Natural killer cell (primary cell): Measurements from ENCODE around the gene TBRG4. TPM values are rescaled to one million over a fixed set of nuclear protein-coding genes. Genes with fewer than 3 reads are reported as not detected.
A peak's percentile ranks its signal among the peaks of the same experiment; 100 is the strongest.

Source experiments
- ATAC-seq, 3 donors: fragments of 150-1000 bp in 2 of 3; fragments of 200-7000 bp in 1 of 3; cut with Tn5 transposase; 1 replicate in 1 of 3; 2 replicates in 2 of 3; pipeline ENCODE4 v1.10.0; 2021; ENCODE audit warnings: mild to moderate bottlenecking in 2 of 3, moderate library complexity in 2 of 3
- DNase-seq, 2 donors: peaks; one replicate each; pipeline versions ENCODE4 v3.0.0 to v3.0.0-alpha.2; 2013 to 2021; ENCODE audit warnings: mixed read lengths in 1 of 2
- H3K27ac ChIP-seq: one replicate; pipeline ENCODE4 v1.5.1; 2013; ENCODE audit warnings: mild to moderate bottlenecking, low read length
- H3K27me3 ChIP-seq: one replicate; pipeline ENCODE4 v1.6.1; 2013; ENCODE audit warnings: low read length; ENCODE audit not compliant: control insufficient read depth, insufficient read depth
- H3K36me3 ChIP-seq: one replicate; pipeline ENCODE4 v1.6.1; 2013; ENCODE audit warnings: low read length; ENCODE audit not compliant: control insufficient read depth, insufficient read depth
- H3K4me1 ChIP-seq: one replicate; pipeline ENCODE4 v1.6.1; 2013; ENCODE audit warnings: low read length; ENCODE audit not compliant: control insufficient read depth, insufficient read depth
- H3K4me3 ChIP-seq: one replicate; pipeline ENCODE4 v1.5.1; 2013; ENCODE audit warnings: low read length
- H3K9me3 ChIP-seq: one replicate; pipeline ENCODE4 v1.6.1; 2013; ENCODE audit warnings: low read length; ENCODE audit not compliant: control insufficient read depth, insufficient read depth
- H3K27ac Mint-ChIP-seq, 2 donors: one replicate each; pipeline ENCODE4 v1.8.0; 2022; ENCODE audit warnings: mild to moderate bottlenecking in 2 of 2, mixed read lengths in 2 of 2, moderate library complexity in 1 of 2
- H3K27me3 Mint-ChIP-seq, 2 donors: one replicate each; pipeline ENCODE4 v1.8.0; 2022; ENCODE audit warnings: low read depth in 2 of 2, mixed read lengths in 2 of 2
- H3K36me3 Mint-ChIP-seq: one replicate; pipeline ENCODE4 v1.8.0; 2022; ENCODE audit warnings: mixed read lengths
- H3K4me1 Mint-ChIP-seq, 2 donors: one replicate each; pipeline ENCODE4 v1.8.0; 2022; ENCODE audit warnings: mixed read lengths in 2 of 2
- H3K4me3 Mint-ChIP-seq: one replicate; pipeline ENCODE4 v1.8.0; 2022; ENCODE audit warnings: mild to moderate bottlenecking, moderate library complexity, mixed read lengths
- H3K9me3 Mint-ChIP-seq, 2 donors: one replicate each; pipeline ENCODE4 v1.8.0; 2022; ENCODE audit warnings: mixed read lengths in 2 of 2
- WGBS: methylation state at CpG from one replicate; pipeline ENCODE4 v1.1.7; 2013; ENCODE audit warnings: missing lambda C conversion rate; ENCODE audit not compliant: insufficient coverage; 5-methylcytosine and 5-hydroxymethylcytosine counted together
- intact Hi-C: fragments of 100-400 bp; cut with micrococcal nuclease; formaldehyde crosslinking; loops from one replicate; pipeline ENCODE4 v1.14.2; 2022
- total RNA-seq, 4 donors: library from RNA; stranded (reverse); fragments of 120-200 nt in 1 of 4; gene quantifications; one replicate each; pipeline versions ENCODE4 v1.2.3 to v1.2.4, GENCODE V29; 2013 to 2022
- TF ChIP-seq, protein P1 (sequence below): fragments of 200-600 bp; IDR thresholded peaks from one replicate; pipeline ENCODE4 v1.8.0; 2022; ENCODE audit warnings: antibody characterized with exemption

Gene TBRG4
- total RNA-seq, 3 donors from 2014 or later (not counting 1 experiment from before 2014, with no cell fraction given), result 48.6 to 56.7 (median 55.9) TPM

DNA sequence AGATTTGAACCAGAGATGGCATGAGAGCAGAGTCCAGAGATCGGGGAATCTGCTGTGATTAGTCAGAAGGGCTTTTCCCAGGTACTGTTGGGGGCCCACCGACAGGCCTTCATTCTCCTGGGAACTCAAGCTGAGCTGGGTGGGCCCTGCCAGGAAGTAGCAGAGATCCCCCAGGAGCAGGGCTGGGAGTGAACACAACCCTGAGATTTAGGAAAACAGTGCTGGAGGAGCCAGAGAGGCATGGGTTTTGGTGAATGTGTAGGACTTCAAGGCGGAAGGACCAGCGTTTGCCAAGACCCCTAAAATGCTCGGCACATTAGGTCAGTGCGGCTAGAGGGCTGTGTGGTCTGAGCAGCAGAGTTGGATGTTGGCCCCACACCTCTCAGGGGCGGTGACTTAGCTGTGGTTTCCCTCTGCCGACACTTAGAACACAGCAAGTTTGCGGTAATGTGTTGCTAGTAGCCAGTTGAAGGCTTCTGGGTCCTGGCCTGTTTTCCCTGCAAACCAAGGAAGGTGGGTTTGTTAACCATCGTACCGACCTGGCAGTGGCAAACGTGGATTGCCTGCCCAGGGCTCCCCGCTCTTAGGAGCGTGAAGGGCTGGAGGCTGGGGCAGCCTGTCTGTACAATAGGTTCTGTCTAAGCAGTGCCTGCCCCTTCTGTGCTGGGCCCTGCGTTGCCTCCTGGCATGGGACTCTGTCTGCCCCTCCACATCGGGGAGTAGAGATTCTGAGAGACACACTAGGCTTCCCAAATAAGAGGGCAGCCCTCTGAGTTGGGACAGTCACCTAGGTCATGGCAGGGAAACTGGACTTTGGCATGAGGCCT, 36.8 kb downstream of the TBRG4 start:
- no peaks in the 10 kb centered on the region for H3K9me3 Mint-ChIP-seq
- peak overlapping the region; percentile 79 for H3K4me3 Mint-ChIP-seq
- peaks cover 55% of the 10 kb centered on the region for H3K4me1 ChIP-seq
- H3K27ac Mint-ChIP-seq, result peak overlapping the region; percentile 88 to 92
- peak overlapping the region; percentile 30 for H3K27ac ChIP-seq
- H3K27me3 Mint-ChIP-seq, result no peaks in the 10 kb centered on the region
- no peak overlapping the region for H3K4me3 ChIP-seq
- TF ChIP-seq, protein P1, sequence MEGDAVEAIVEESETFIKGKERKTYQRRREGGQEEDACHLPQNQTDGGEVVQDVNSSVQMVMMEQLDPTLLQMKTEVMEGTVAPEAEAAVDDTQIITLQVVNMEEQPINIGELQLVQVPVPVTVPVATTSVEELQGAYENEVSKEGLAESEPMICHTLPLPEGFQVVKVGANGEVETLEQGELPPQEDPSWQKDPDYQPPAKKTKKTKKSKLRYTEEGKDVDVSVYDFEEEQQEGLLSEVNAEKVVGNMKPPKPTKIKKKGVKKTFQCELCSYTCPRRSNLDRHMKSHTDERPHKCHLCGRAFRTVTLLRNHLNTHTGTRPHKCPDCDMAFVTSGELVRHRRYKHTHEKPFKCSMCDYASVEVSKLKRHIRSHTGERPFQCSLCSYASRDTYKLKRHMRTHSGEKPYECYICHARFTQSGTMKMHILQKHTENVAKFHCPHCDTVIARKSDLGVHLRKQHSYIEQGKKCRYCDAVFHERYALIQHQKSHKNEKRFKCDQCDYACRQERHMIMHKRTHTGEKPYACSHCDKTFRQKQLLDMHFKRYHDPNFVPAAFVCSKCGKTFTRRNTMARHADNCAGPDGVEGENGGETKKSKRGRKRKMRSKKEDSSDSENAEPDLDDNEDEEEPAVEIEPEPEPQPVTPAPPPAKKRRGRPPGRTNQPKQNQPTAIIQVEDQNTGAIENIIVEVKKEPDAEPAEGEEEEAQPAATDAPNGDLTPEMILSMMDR, result no peak
- no peaks in the 10 kb centered on the region for H3K36me3 Mint-ChIP-seq
- ATAC-seq, result peak; percentile 70 to 90 (median 86)
- peak in 1 of 2 donors; percentile 32 for DNase-seq
- peaks cover 58 to 77% of the 10 kb centered on the region in 2 donors for H3K4me1 Mint-ChIP-seq
- H3K36me3 ChIP-seq, result peaks cover 79% of the 10 kb centered on the region
- H3K27me3 ChIP-seq, result no peaks in the 10 kb centered on the region
- intact Hi-C loops, result loop anchor here (5.0 to 10.0 kb wide), 2 partner anchors 50 to 63 kb away; no protein-coding TSS in a partner anchor
- 61% methylated on average over 16 of the region's 16 CpGs for WGBS
- H3K9me3 ChIP-seq, result no peaks in the 10 kb centered on the region

DNA sequence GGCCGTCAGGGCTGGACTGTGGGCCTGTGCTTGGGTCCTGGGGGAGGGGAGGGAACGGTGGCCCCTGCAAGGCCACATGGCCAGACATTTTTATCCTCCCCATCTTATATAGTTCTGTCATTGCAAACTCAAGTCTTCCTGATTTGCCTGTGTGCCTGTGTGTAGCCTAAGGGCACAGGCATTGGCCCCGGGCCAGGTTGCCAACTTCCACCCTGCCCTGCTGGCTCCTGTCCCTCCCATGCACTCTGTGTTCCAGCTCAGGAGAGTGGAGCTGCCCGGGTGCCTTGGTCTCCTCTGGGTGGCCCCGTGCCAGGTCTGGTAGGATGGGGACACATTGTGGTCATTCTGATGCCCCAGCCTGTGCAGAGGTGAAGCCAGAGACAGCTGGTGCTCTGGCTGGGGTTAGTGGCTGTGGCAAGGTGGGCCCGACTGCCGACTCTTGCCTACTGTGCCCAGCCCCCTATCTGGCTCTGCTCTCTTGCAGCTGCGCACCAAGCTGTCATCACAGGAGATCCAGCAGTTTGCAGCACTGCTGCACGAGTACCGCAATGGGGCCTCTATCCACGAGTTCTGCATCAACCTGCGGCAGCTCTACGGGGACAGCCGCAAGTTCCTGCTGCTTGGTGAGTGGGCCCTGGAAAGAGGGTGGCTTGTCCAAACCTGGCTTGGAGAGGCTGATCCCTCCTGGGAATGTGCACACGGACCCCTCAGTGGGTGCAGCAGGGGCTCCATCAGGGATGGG, 37.5 kb downstream of the TBRG4 start:
- H3K27me3 ChIP-seq, result no peaks in the 10 kb centered on the region
- H3K4me1 Mint-ChIP-seq, result peaks cover 58 to 70% of the 10 kb centered on the region in 2 donors
- H3K4me1 ChIP-seq, result peaks cover 55% of the 10 kb centered on the region
- H3K4me3 ChIP-seq, result no peak overlapping the region
- ATAC-seq, result no peak
- peak overlapping the region; percentile 88 to 92 for H3K27ac Mint-ChIP-seq
- no peaks in the 10 kb centered on the region for H3K27me3 Mint-ChIP-seq
- H3K9me3 ChIP-seq, result no peaks in the 10 kb centered on the region
- H3K27ac ChIP-seq, result peak overlapping the region; percentile 27
- TF ChIP-seq, protein P1, result no peak
- WGBS, result 74% methylated on average over 14 of the region's 15 CpGs
- no peak for DNase-seq
- H3K9me3 Mint-ChIP-seq, result no peaks in the 10 kb centered on the region
- H3K4me3 Mint-ChIP-seq, result peak overlapping the region; percentile 79
- H3K36me3 Mint-ChIP-seq, result no peaks in the 10 kb centered on the region
- intact Hi-C loops, result loop anchor here (10.0 kb wide), 1 partner anchor 49 kb away; no protein-coding TSS in a partner anchor
- H3K36me3 ChIP-seq, result peaks cover 87% of the 10 kb centered on the region

DNA sequence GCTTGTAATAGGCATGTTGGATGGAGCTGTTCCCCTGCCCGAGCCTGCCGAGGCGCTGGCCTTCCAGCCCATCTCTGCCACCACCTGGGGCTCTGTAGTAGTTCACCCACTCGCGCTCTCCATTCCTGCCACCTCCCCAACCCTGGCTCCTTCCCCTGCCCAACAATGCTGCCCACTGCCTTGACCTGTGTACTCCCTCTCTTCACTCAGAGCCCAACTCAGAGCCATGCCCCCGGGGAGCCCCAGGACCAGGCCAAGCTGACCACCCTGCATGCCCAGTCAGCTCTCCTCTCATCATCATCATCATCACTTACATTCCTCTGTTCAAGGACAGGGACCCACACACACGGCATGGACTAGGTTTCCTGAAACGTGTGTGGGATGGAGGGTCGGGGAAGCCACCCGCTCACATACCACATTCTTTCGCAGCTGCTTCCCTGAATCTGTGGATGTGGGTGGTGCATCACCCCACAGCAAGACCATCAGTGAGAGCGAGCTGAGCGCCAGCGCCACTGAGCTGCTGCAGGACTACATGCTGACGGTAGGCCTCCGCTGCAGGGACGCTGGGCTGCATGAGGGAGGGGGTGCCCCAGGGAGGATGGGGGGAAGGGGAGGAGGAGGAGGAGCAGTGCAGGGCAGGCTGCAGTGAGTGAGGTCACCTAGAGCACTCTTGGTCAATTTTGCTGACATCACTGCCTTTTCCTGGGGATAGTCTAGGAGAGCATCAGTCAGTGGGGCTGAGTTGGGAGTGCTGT, 38.3 kb downstream of the TBRG4 start:
- TF ChIP-seq, protein P1, result no peak
- Mint-ChIP-seq H3K4me1 (peaks cover 59 to 70% of the 10 kb centered on the region in 2 donors), H3K36me3 (no peaks in the 10 kb centered on the region), H3K27ac (peak overlapping the region; percentile 88 to 92), H3K9me3 (no peaks in the 10 kb centered on the region), H3K4me3 (no peak overlapping the region), H3K27me3 (no peaks in the 10 kb centered on the region)
- H3K4me1 ChIP-seq, result peaks cover 62% of the 10 kb centered on the region
- no peak for DNase-seq
- H3K27ac ChIP-seq, result no peak overlapping the region
- H3K36me3 ChIP-seq, result peaks cover 95% of the 10 kb centered on the region
- no peak for ATAC-seq
- H3K9me3 ChIP-seq, result no peaks in the 10 kb centered on the region
- H3K27me3 ChIP-seq, result no peaks in the 10 kb centered on the region
- 87% methylated on average over 17 of the region's 17 CpGs for WGBS
- no peak overlapping the region for H3K4me3 ChIP-seq
- intact Hi-C loops, result loop anchor here (10.0 kb wide), 1 partner anchor 48 kb away; no protein-coding TSS in a partner anchor
